Measurements from ENCODE around the gene RGS10.

DNA sequence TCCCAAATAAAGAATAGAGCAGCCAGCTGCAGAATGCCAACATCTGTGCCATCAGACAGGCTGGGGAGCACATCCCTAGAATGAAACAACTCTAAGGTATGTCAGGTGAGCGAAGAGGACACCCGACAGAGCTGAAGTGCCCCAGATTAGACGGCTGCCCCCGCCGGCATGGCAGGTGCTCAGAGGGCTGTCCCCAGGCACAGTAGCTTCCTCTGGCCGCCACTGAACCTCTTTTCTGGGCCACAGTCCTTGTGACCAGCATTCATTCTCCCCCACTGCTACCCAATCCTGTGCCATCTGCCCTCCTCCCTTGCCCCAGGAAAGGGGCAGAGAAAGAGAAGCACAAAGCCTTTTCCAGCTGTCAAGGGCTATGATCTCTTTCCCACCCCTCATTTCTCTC lies 41.7 kb downstream of the RGS10 start:
- TF ChIP-seq, protein P1, sequence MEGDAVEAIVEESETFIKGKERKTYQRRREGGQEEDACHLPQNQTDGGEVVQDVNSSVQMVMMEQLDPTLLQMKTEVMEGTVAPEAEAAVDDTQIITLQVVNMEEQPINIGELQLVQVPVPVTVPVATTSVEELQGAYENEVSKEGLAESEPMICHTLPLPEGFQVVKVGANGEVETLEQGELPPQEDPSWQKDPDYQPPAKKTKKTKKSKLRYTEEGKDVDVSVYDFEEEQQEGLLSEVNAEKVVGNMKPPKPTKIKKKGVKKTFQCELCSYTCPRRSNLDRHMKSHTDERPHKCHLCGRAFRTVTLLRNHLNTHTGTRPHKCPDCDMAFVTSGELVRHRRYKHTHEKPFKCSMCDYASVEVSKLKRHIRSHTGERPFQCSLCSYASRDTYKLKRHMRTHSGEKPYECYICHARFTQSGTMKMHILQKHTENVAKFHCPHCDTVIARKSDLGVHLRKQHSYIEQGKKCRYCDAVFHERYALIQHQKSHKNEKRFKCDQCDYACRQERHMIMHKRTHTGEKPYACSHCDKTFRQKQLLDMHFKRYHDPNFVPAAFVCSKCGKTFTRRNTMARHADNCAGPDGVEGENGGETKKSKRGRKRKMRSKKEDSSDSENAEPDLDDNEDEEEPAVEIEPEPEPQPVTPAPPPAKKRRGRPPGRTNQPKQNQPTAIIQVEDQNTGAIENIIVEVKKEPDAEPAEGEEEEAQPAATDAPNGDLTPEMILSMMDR (conservative IDR thresholded peaks at IDR 0.05) = no peak
- no peak for TF ChIP-seq EZH2 (IDR thresholded peaks at IDR 0.05; ENCODE audit: low read depth)
